ENCODE data around the gene PEAK1. TPM values are rescaled to one million over a fixed set of nuclear protein-coding genes. Genes with fewer than 3 reads are reported as not detected.
"Not testable (repeated sequence)": the region's sequence is repeated elsewhere in the genome, so short reads cannot be mapped to it uniquely, and the experiment has no call there.

The PEAK1 gene
- total RNA-seq, 2 experiments from 2014 or later: 29.1 to 33.0 TPM

DNA sequence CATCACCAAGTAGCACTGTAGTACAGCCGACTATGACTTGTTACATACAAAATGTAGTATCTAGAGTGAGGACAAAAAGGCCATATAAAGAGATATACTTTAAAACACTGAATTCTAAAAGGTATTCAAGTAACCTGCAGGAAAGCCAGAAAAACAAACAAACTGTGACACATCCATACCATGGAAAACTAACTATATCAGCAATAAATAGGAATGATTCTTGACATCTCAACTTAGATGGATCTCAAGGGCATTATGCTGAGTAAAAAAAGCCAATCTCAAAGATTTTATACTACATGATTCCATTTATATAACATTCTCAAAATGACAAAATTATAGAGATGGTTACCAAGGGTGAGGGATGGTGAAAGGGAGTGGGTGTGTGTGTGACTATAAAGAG is 143.0 kb downstream of the PEAK1 start:
- peaks cover 12% of the 10 kb centered on the region for H3K36me3 Mint-ChIP-seq
- peaks cover 15% of the 10 kb centered on the region for H3K4me1 Mint-ChIP-seq
- ATAC-seq: no peak
- H3K27me3 Mint-ChIP-seq: no peaks in the 10 kb centered on the region
- DNase-seq: no peak
- H3K27ac Mint-ChIP-seq: no peak overlapping the region
- no peak overlapping the region for H3K4me3 Mint-ChIP-seq
- CTCF ChIA-PET: no interaction called here
- H3K9me3 Mint-ChIP-seq (ENCODE audit: low read depth): peaks cover under 1% of the 10 kb centered on the region

DNA sequence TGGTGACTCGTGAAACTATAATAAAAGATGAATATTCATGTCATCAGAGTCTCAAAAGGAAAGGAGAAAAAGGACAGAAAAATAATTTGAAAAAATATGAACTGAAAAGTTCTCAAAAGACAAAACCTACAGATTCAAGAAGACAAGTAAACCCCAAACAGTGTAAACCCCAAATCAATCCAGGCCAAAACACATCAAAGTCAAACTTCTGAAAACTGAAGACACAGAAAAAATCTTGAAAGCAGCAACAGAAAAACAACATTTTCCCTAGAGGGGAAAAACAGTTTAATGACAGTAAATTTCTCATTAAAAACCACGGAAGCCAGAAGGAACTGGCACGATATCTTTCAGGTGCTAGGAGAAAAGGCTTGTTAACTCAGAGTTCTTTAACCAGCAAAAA is 143.8 kb downstream of the PEAK1 start:
- Mint-ChIP-seq H3K27ac (no peak overlapping the region), H3K27me3 (no peaks in the 10 kb centered on the region), H3K36me3 (peaks cover 13% of the 10 kb centered on the region), H3K9me3 (ENCODE audit: low read depth) (peaks cover 2% of the 10 kb centered on the region), H3K4me1 (peaks cover 15% of the 10 kb centered on the region), H3K4me3 (no peak overlapping the region)
- no peak for DNase-seq
- CTCF ChIA-PET: no interaction called here
- ATAC-seq: no peak

DNA sequence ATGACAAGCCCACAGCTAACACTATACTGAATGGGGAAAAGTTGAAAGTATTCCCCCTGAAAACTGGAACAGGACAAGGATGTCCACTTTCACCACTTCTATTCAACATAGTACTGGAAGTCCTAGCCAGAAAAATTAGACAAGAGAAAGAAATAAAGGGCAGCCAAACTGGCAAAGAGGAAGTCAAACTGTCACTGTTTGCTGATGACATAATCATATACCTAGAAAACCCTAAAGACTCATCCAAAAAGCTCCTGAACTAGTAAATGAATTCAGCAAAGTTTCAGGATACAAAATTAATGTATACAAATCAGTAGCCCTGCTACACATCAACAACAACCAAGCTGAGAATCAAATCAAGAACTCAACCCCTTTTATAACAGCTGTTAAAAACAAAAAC is 146.8 kb downstream of the PEAK1 start:
- peaks cover 15% of the 10 kb centered on the region for H3K4me1 Mint-ChIP-seq
- H3K4me3 Mint-ChIP-seq; DNase-seq; ATAC-seq; H3K9me3 Mint-ChIP-seq (ENCODE audit: low read depth); H3K27me3 Mint-ChIP-seq; H3K27ac Mint-ChIP-seq; CTCF ChIA-PET: not testable (repeated sequence)
- H3K36me3 Mint-ChIP-seq: peaks cover 22% of the 10 kb centered on the region

DNA sequence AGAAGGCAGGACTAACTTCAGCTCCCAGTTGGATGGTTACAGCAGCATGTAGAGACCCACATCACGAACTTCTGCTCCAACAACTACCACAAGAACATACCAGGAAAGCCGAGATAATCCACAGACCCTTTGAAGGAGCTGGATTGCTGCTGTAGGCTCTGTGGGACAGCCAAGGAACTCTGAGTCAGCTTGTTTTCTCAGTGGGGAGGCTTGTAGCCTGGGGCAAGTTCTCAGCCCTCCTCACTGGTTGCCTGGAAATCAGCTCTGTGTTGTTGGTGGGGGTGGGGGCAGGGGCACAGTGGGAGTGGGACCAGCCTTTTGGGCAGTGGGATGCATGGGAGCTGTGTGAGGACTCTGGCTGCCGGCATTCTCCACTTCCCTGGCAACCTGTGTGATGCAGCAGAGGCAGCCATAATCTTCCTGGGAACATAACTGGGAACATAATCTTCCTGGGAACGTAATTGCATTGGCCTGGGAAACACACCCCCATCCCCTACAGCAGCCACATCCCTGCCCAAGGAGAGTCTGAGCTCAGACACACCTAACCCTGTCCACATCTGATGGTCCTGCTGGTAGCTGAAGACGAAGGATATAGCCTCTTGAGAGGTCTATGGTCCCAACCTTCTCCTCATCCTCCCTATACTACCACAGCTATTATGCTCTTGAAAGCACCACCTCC is 153.1 kb downstream of the PEAK1 start:
- H3K9me3 Mint-ChIP-seq (ENCODE audit: low read depth): peaks cover under 1% of the 10 kb centered on the region
- H3K4me3 Mint-ChIP-seq: no peak overlapping the region
- no peak for DNase-seq
- H3K27ac Mint-ChIP-seq: no peak overlapping the region
- no peaks in the 10 kb centered on the region for H3K4me1 Mint-ChIP-seq
- H3K36me3 Mint-ChIP-seq: peaks cover 20% of the 10 kb centered on the region
- CTCF ChIA-PET: no interaction called here
- no peaks in the 10 kb centered on the region for H3K27me3 Mint-ChIP-seq
- ATAC-seq: no peak

DNA sequence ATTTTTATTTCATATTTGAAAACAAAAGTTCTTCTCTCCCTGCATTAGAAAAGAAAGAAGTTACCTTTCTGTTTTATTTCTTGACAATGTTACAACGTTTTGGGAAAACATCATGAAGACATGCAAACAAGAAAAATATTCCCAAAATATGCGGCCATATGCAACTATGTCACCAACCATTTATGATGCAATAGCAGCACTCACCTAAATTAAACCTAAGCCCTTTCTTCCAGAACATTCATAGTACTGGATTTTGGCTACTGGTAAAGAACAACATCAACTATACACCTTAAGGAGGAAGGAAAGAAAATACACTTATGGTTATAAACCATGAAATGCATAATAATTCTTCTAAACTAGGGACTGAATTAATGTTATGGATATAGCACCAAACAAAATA is 164.5 kb downstream of the PEAK1 start:
- no peak overlapping the region for H3K4me3 Mint-ChIP-seq
- H3K36me3 Mint-ChIP-seq: peaks cover 4% of the 10 kb centered on the region
- no peak for ATAC-seq
- no peaks in the 10 kb centered on the region for H3K9me3 Mint-ChIP-seq (ENCODE audit: low read depth)
- CTCF ChIA-PET: no interaction called here
- no peak for DNase-seq
- H3K4me1 Mint-ChIP-seq: no peaks in the 10 kb centered on the region
- H3K27me3 Mint-ChIP-seq: no peaks in the 10 kb centered on the region
- no peak overlapping the region for H3K27ac Mint-ChIP-seq

DNA sequence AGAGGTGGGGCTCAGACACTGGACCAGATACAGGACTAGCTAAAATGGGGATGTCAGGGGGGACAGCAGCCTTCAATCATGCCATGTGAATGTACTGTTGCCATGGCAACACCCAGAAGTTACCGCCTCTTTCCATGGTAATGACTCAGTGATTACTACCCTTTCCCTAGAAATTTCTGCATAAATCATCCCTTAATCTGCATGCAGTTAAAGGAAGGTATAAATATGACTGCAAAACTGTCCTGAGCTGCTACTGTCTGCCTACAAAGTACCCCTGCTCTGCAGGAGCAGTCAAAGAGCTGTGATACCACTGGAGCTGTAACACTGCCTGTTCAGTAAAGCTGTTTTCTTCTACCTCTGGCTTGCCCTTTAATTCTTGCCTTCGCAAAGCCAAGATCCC is 168.2 kb downstream of the PEAK1 start:
- Mint-ChIP-seq H3K36me3 (no peaks in the 10 kb centered on the region), H3K4me3 (no peak overlapping the region), H3K9me3 (ENCODE audit: low read depth) (no peaks in the 10 kb centered on the region), H3K27ac (no peak overlapping the region), H3K27me3 (no peaks in the 10 kb centered on the region), H3K4me1 (no peaks in the 10 kb centered on the region)
- ATAC-seq: no peak
- DNase-seq: no peak
- CTCF ChIA-PET: no interaction called here

DNA sequence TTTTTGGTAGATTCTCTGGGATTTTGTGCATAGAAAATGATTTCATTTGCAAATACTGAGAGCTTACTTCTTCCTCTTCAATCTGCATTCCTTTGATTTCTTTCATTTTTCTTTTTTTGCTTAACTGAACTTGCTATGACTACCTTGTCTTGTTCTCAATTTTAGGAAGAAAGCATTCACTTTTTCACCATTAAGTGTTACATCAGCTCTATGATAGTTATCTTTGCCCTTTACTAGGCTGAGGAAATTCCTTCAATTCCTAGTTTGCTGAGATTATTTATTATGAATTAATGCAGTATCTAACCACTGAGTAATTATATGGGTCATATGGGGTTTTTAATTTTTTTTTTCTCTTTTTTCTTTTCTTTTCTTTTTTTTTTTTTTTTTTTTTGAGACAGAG is 172.8 kb downstream of the PEAK1 start:
- no peak for DNase-seq
- CTCF ChIA-PET: no interaction called here
- Mint-ChIP-seq H3K4me3 (no peak overlapping the region), H3K27ac (no peak overlapping the region), H3K36me3 (no peaks in the 10 kb centered on the region), H3K4me1 (peaks cover 3% of the 10 kb centered on the region), H3K27me3 (no peaks in the 10 kb centered on the region), H3K9me3 (ENCODE audit: low read depth) (no peaks in the 10 kb centered on the region)
- no peak for ATAC-seq

DNA sequence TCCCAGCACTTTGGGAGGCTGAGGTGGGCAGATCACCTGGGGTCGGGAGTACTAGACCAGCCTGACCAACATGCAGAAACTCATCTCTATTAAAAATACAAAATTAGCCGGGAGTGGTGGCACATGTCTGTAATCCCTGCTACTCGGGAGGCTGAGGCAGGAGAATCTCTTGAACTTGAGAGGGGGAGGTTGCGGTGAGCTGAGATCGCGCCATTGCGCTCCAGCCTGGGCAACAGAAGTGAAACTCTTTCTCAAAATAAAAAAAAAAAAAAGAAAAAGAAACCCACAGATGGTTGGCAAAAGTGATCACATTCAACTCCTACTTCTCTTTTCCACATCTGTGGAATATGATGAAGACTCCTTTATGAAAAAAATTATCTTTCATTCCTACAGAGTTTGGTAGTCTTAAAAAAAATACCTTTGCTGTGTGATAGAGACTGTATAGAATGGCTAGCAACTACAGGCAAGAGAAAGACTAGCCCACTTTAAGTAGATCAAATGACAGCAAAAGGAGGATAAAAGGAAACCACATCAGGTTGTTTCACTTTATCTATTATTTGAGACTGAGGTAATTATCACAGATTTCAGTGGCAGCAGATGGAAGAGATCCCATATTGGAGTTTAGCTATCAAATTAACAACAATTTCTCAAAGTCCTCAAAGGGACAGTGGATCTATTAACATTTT is 176.0 kb downstream of the PEAK1 start:
- Mint-ChIP-seq H3K4me3 (no peak overlapping the region), H3K36me3 (no peaks in the 10 kb centered on the region), H3K4me1 (peaks cover 3% of the 10 kb centered on the region), H3K27ac (no peak overlapping the region), H3K27me3 (no peaks in the 10 kb centered on the region), H3K9me3 (ENCODE audit: low read depth) (no peaks in the 10 kb centered on the region)
- CTCF ChIA-PET: interaction anchor here (0.6 to 1.2 kb wide), 2 partner anchors 62 to 67 kb away, joined by 3 read pairs; no protein-coding TSS in a partner anchor
- ATAC-seq: no peak
- no peak for DNase-seq

DNA sequence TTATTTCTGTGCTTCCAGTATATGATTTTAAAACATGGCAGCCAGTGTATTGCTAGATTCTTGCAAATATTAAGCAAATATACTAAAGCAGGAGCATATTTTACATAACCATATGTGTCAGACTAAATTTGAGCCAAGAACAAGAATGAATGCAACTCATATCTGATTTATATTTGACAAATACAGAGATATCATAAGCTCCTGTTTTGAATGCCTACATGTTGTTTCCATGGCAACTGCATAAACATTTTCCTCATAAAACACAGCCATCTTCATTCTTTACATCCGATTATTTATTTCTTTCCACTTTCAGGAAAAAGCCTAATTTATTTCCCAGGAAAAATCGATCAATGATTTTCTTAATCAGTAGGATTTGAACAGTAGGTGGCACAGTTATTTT is 176.8 kb downstream of the PEAK1 start:
- H3K27me3 Mint-ChIP-seq: no peaks in the 10 kb centered on the region
- no peak overlapping the region for H3K27ac Mint-ChIP-seq
- H3K4me1 Mint-ChIP-seq: peaks cover 3% of the 10 kb centered on the region
- H3K4me3 Mint-ChIP-seq: no peak overlapping the region
- DNase-seq: no peak
- no peak for ATAC-seq
- no peaks in the 10 kb centered on the region for H3K9me3 Mint-ChIP-seq (ENCODE audit: low read depth)
- CTCF ChIA-PET: no interaction called here
- no peaks in the 10 kb centered on the region for H3K36me3 Mint-ChIP-seq

DNA sequence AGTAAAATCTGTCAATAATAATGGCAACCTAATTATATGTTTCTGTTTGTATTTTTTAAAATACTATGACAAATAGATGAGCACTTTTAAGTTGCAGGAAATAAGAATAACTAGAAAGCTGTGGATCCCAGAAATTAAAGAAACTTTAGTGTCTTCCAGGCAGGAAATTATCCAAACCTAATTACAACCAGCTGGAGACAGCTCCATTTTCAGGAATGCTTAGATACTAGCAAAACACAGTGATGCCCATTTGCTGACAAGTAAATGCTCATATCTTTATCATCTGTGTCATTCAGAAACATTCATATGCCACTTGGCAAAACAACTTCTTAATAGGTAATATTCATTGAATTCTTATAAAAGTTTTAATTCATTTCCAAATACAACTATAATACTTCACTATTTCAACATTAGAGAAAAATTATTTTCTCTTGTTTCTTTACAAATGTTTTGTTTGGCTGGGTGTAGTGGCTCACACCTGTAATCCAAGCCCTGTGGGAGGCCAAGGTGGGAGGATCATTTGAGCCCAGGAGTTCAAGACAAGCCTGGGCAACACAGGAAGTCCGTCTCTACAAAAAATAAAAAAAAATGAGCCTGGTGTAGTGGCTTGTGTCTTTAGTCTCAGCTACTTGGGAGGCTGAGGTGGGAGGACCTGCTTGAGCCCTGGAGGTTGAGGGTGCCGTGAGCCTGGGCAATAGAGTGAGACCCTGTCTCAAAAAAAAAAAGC is 179.9 kb downstream of the PEAK1 start:
- H3K27me3 Mint-ChIP-seq: no peaks in the 10 kb centered on the region
- H3K27ac Mint-ChIP-seq: no peak overlapping the region
- DNase-seq (no peak), ATAC-seq (no peak)
- CTCF ChIA-PET: interaction anchor here (0.6 kb wide), 1 partner anchor 38 kb away, joined by 3 read pairs; no protein-coding TSS in a partner anchor
- H3K4me1 Mint-ChIP-seq: peaks cover 3% of the 10 kb centered on the region
- H3K9me3 Mint-ChIP-seq (ENCODE audit: low read depth): peaks cover 3% of the 10 kb centered on the region
- H3K36me3 Mint-ChIP-seq: peaks cover 14% of the 10 kb centered on the region
- H3K4me3 Mint-ChIP-seq: no peak overlapping the region

DNA sequence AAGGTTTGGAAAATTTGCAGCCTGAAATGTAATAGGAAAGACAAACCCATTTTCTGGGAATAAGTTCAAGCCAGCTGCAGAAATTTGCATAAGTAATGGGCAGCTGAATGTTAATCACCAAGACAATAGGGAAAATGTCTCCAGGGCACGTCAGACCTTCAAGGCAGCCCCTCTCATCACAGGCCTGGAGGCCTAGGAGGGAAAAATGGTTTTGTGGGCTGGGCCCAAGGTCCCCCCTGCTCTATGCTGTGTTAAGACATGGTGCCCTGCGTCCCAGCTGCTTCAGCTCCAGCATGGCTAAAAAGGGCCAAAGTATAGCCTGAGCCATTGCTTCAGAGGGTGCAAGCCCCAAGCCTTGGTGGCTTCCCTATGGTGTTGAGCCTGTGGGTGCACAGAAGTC is 184.3 kb downstream of the PEAK1 start:
- Mint-ChIP-seq H3K9me3 (ENCODE audit: low read depth) (peaks cover 6% of the 10 kb centered on the region), H3K36me3 (peaks cover 19% of the 10 kb centered on the region), H3K27ac (no peak overlapping the region), H3K27me3 (no peaks in the 10 kb centered on the region), H3K4me3 (no peak overlapping the region), H3K4me1 (peaks cover 8% of the 10 kb centered on the region)
- no peak for DNase-seq
- CTCF ChIA-PET: no interaction called here
- no peak for ATAC-seq

DNA sequence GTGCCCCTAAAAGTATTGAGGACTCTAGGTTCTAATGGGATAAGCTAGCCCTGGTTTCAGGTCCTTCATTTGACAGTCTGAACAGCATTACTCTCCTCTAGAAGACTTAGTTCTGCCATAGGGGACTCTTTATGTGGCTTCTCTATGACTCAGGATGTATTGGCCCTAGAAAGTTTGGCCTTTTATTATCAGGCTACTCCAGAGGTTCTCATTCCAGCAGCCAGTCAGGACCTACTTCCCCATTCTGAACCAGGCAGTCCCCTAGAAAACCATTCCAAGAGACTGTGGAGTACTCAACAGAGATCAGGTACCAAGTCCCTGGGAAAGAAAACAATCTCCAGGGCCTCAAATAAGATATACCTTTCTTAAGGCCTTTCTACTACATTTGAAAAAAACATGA is 191.1 kb downstream of the PEAK1 start:
- ATAC-seq (no peak), DNase-seq (no peak)
- no peak overlapping the region for H3K27ac Mint-ChIP-seq
- no peak overlapping the region for H3K4me3 Mint-ChIP-seq
- no peaks in the 10 kb centered on the region for H3K27me3 Mint-ChIP-seq
- peaks cover 19% of the 10 kb centered on the region for H3K4me1 Mint-ChIP-seq
- no peaks in the 10 kb centered on the region for H3K9me3 Mint-ChIP-seq (ENCODE audit: low read depth)
- H3K36me3 Mint-ChIP-seq: peaks cover 3% of the 10 kb centered on the region
- CTCF ChIA-PET: no interaction called here

DNA sequence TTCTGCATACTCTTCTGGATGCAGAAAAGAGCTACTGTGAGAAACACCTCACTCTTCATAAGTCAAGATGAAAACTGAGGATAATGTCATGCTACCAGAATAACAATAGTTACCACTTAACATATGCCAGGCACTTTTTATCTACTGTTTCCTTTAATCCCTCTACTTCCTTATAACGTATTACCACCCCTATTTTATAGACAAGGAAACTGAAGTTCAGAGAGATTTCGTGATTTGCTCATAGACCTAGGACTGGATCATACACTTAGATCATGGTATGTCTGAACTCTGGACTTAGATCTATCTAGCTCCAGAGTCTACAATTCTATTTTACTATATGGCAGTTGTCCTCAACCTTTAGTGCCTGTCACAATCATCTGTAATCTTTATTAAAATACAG is 193.3 kb downstream of the PEAK1 start:
- H3K27ac Mint-ChIP-seq: no peak overlapping the region
- no peaks in the 10 kb centered on the region for H3K36me3 Mint-ChIP-seq
- H3K4me3 Mint-ChIP-seq: no peak overlapping the region
- CTCF ChIA-PET: interaction anchor here (1.0 kb wide), 1 partner anchor 317 kb away, joined by 3 read pairs; no protein-coding TSS in a partner anchor
- no peaks in the 10 kb centered on the region for H3K9me3 Mint-ChIP-seq (ENCODE audit: low read depth)
- no peaks in the 10 kb centered on the region for H3K27me3 Mint-ChIP-seq
- H3K4me1 Mint-ChIP-seq: peaks cover 15% of the 10 kb centered on the region
- DNase-seq (no peak), ATAC-seq (no peak)

DNA sequence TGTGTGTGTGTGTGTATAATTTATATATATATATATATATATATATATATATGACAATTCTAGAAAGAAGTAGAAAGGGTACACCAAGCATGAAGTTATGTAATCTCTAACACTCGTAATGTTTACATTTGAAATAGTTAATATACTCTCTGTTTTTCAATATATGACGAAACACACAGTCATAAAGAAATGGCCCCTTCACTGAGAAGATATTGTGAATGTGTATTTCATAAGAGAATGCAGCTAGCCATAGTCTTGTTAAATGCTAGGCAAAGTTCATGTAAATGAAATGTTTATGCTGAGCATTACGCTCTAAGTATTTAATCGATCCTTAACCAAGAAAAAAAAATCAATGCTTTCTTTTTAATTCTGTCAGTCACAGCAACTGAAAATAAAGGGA is 194.3 kb downstream of the PEAK1 start:
- DNase-seq (no peak), ATAC-seq (no peak)
- Mint-ChIP-seq H3K9me3 (ENCODE audit: low read depth) (no peaks in the 10 kb centered on the region), H3K4me1 (peaks cover 12% of the 10 kb centered on the region), H3K4me3 (no peak overlapping the region), H3K36me3 (no peaks in the 10 kb centered on the region), H3K27ac (no peak overlapping the region), H3K27me3 (no peaks in the 10 kb centered on the region)
- CTCF ChIA-PET: interaction anchor here (2.2 kb wide), 1 partner anchor 318 kb away, joined by 6 read pairs; no protein-coding TSS in a partner anchor

Data from activated CD8-positive, alpha-beta memory T cell treated with anti-CD3 and anti-CD28 coated beads, Interleukin-2, amount 10 ng/mL, durations not matched to agents 7 days and 5 days (primary cell).